GM23338 (cell line): ENCODE data around the gene CTNNA2. TPM values are rescaled to one million over a fixed set of nuclear protein-coding genes. Genes with fewer than 3 reads are reported as not detected.

Experiments
- ATAC-seq: fragments of 200-7000 bp; cut with Tn5 transposase; 3 replicates; pipeline ENCODE4 v1.9.1; 2020
- DNase-seq: peaks from one replicate; pipeline ENCODE4 v3.0.0-alpha.2; 2015; ENCODE audit warnings: low spot score
- H2AFZ ChIP-seq: fragments of 200-600 bp; sonication (generic); 2 replicates; pipeline ENCODE4 v1.8.0; 2016; ENCODE audit warnings: antibody characterized with exemption, mild to moderate bottlenecking, moderate library complexity
- H3F3A ChIP-seq: fragments of 200-600 bp; sonication (generic); replicated peaks from 2 replicates; pipeline ENCODE4 v1.8.0; 2017; ENCODE audit warnings: antibody characterized with exemption, mixed run types, low read depth
- H3K27ac ChIP-seq: fragments of 200-600 bp; sonication (generic); 2 replicates; pipeline ENCODE4 v1.6.1; 2016; ENCODE audit warnings: low read depth
- H3K27me3 ChIP-seq: fragments of 200-600 bp; sonication (generic); 2 replicates; pipeline ENCODE4 v1.8.0; 2016; ENCODE audit warnings: mild to moderate bottlenecking, mixed run types, moderate library complexity; ENCODE audit not compliant: insufficient read depth
- H3K36me3 ChIP-seq: fragments of 200-600 bp; sonication (generic); 2 replicates; pipeline ENCODE4 v1.8.0; 2016; ENCODE audit warnings: mild to moderate bottlenecking; ENCODE audit not compliant: insufficient read depth
- H3K4me1 ChIP-seq: fragments of 200-600 bp; sonication (generic); 2 replicates; pipeline ENCODE4 v1.8.0; 2016; ENCODE audit warnings: mild to moderate bottlenecking, moderate library complexity; ENCODE audit not compliant: insufficient read depth
- H3K4me2 ChIP-seq: fragments of 200-600 bp; sonication (generic); 2 replicates; pipeline ENCODE4 v1.7.1; 2017; ENCODE audit warnings: mixed run types
- H3K4me3 ChIP-seq: fragments of 200-600 bp; sonication (generic); 2 replicates; pipeline ENCODE4 v1.6.1; 2016; ENCODE audit warnings: mixed run types
- H3K79me2 ChIP-seq: fragments of 200-600 bp; sonication (generic); replicated peaks from 2 replicates; pipeline ENCODE4 v1.8.0; 2017; ENCODE audit warnings: mild to moderate bottlenecking; ENCODE audit not compliant: insufficient read depth
- H3K9me2 ChIP-seq: fragments of 200-600 bp; sonication (generic); 2 replicates; pipeline ENCODE4 v1.8.0; 2017; ENCODE audit not compliant: insufficient read depth
- H4K20me1 ChIP-seq: fragments of 200-600 bp; sonication (generic); replicated peaks from 2 replicates; pipeline ENCODE4 v1.8.0; 2017; ENCODE audit warnings: mild to moderate bottlenecking; ENCODE audit not compliant: insufficient read depth
- H3K27ac Mint-ChIP-seq: 2 replicates; pipeline ENCODE4 v1.8.0; 2020; ENCODE audit warnings: inconsistent platforms, mild to moderate bottlenecking, moderate library complexity, mixed read lengths
- H3K27me3 Mint-ChIP-seq: 3 replicates; pipeline ENCODE4 v1.8.0; 2022; ENCODE audit warnings: low read depth, mild to moderate bottlenecking, moderate library complexity, mixed read lengths, inconsistent platforms; ENCODE audit not compliant: insufficient read depth, poor library complexity
- H3K36me3 Mint-ChIP-seq: 3 replicates; pipeline ENCODE4 v1.8.0; 2021; ENCODE audit warnings: low read depth, mild to moderate bottlenecking, inconsistent platforms, moderate library complexity, mixed read lengths
- H3K4me1 Mint-ChIP-seq: 3 replicates; pipeline ENCODE4 v1.8.0; 2020; ENCODE audit warnings: mild to moderate bottlenecking, inconsistent platforms, mixed read lengths
- H3K4me3 Mint-ChIP-seq: 3 replicates; pipeline ENCODE4 v1.8.0; 2021; ENCODE audit warnings: moderate library complexity, mild to moderate bottlenecking, inconsistent platforms, mixed read lengths
- H3K9me3 Mint-ChIP-seq: 3 replicates; pipeline ENCODE4 v1.8.0; 2020; ENCODE audit warnings: moderate library complexity, mild to moderate bottlenecking, inconsistent platforms, mixed read lengths
- CREB1 ChIP-seq: fragments of 250-450 bp; sonication (Bioruptor Pico); IDR thresholded peaks from 2 replicates; pipeline ENCODE4 v1.5.0; 2020; ENCODE audit warnings: low read depth, mild to moderate bottlenecking, moderate library complexity
- CTCF ChIP-seq, 2 experiments: fragments of 200-600 bp in 1 of 2; sonication (generic) in 1 of 2; conservative IDR thresholded peaks; 2 replicates each; pipeline versions ENCODE4 v1.5.1 to v1.6.1; 2016 to 2017; ENCODE audit warnings: antibody characterized with exemption in 2 of 2, low read depth in 2 of 2, mild to moderate bottlenecking in 2 of 2, moderate library complexity in 1 of 2
- ETS1 ChIP-seq: IDR thresholded peaks from 2 replicates; pipeline ENCODE4 v1.6.1; 2016; ENCODE audit warnings: antibody characterized with exemption
- EZH2 ChIP-seq: fragments of 200-600 bp; sonication (generic); IDR thresholded peaks from one replicate; pipeline ENCODE4 v1.8.0; 2017; ENCODE audit warnings: antibody characterized with exemption, mild to moderate bottlenecking, low read depth; ENCODE audit not compliant: unreplicated experiment
- JUNB ChIP-seq: IDR thresholded peaks from one replicate; pipeline ENCODE4 v1.6.1; 2016; ENCODE audit warnings: antibody characterized with exemption; ENCODE audit not compliant: unreplicated experiment
- NANOG ChIP-seq: IDR thresholded peaks from 2 replicates; pipeline ENCODE4 v1.6.1; 2016; ENCODE audit warnings: antibody characterized with exemption, borderline replicate concordance
- REST ChIP-seq: IDR thresholded peaks from one replicate; pipeline ENCODE4 v1.6.1; 2018; ENCODE audit warnings: antibody characterized with exemption; ENCODE audit not compliant: unreplicated experiment
- STAT1 ChIP-seq: IDR thresholded peaks from one replicate; pipeline ENCODE4 v1.6.1; 2016; ENCODE audit warnings: antibody characterized with exemption; ENCODE audit not compliant: unreplicated experiment
- ZNF331 ChIP-seq: fragments of 250-450 bp; sonication (Bioruptor Pico); IDR thresholded peaks from 2 replicates; pipeline ENCODE4 v1.5.0; 2020; ENCODE audit warnings: low read depth, mild to moderate bottlenecking, moderate library complexity
- ZNF462 ChIP-seq: fragments of 250-450 bp; sonication (Bioruptor Pico); IDR thresholded peaks from 2 replicates; pipeline ENCODE4 v1.5.0; 2020; ENCODE audit warnings: mild to moderate bottlenecking, moderate library complexity
- polyA plus RNA-seq: library from polyadenylated mRNA; unstranded; fragments of >200 nt; fragmentation: Nextera tagmentation; extraction: Ambion mirVana; gene quantifications from 2 replicates; pipeline ENCODE4 v1.2.1, GENCODE V29; 2016
- total RNA-seq: library from RNA; depleted of rRNA; stranded (reverse); fragments of >200 nt; shearing (Covaris generic); gene quantifications from 2 replicates; pipeline ENCODE4 v1.2.3, GENCODE V29; 2014

Gene CTNNA2
- total and polyA plus RNA-seq, 2 experiments from 2014 or later: 6.4 to 15.6 TPM

GRCh38 chr2:80141007-80141726 lies 628.3 kb downstream of the CTNNA2 start:
- no peaks in the 10 kb centered on the region; the same call in 2 of the 3 replicates for H3K9me3 Mint-ChIP-seq
- peaks cover 8% of the 10 kb centered on the region for H3K4me1 Mint-ChIP-seq
- H3K4me3 Mint-ChIP-seq: no peak overlapping the region
- TF ChIP-seq JUNB (no peak), EZH2 (no peak), ZNF331 (no peak), ETS1 (no peak), NANOG (no peak), CREB1 (CRISPR knock-in tag) (no peak), STAT1 (no peak), REST (no peak), ZNF462 (CRISPR knock-in tag) (no peak), CTCF (conservative IDR thresholded peaks at IDR 0.05; ENCODE audit: low read depth in 2 of 2) (no peak)
- H2AFZ ChIP-seq: no peak overlapping the region
- H3K27me3 Mint-ChIP-seq: peaks cover 4% of the 10 kb centered on the region
- no peak overlapping the region for H3K27ac ChIP-seq
- no peaks in the 10 kb centered on the region for H3F3A ChIP-seq
- H3K36me3 Mint-ChIP-seq: no peaks in the 10 kb centered on the region
- H3K9me2 ChIP-seq: peaks cover 22% of the 10 kb centered on the region
- H3K27ac Mint-ChIP-seq: no peak overlapping the region
- H3K4me2 ChIP-seq: no peak overlapping the region
- no peaks in the 10 kb centered on the region for H3K36me3 ChIP-seq
- no peaks in the 10 kb centered on the region for H4K20me1 ChIP-seq
- H3K27me3 ChIP-seq: no peaks in the 10 kb centered on the region
- ATAC-seq (no peak), DNase-seq (no peak)
- H3K79me2 ChIP-seq: no peaks in the 10 kb centered on the region
- H3K4me1 ChIP-seq: peaks cover 11% of the 10 kb centered on the region
- no peak overlapping the region for H3K4me3 ChIP-seq
